HepG2 (cell line): ENCODE measurements around the gene CYP4A22.

Experiments
- AFF4 ChIP-seq: sonication (generic); formaldehyde crosslinking; IDR thresholded peaks from 2 replicates; pipeline ENCODE4 v1.4.0; 2020; ENCODE audit warnings: missing genetic modification reagents
- CTCF ChIP-seq: sonication (generic); formaldehyde crosslinking; IDR thresholded peaks from 2 replicates; pipeline ENCODE4 v1.5.0; 2020; ENCODE audit warnings: mild to moderate bottlenecking, missing genetic modification reagents, moderate library complexity
- FOXA3 ChIP-seq: IDR thresholded peaks from 2 replicates; pipeline ENCODE4 v1.6.1; 2016; ENCODE audit warnings: missing genetic modification reagents, missing compliant biosample characterization
- PHF21A ChIP-seq: sonication (generic); formaldehyde crosslinking; IDR thresholded peaks from 2 replicates; pipeline ENCODE4 v1.5.0; 2020; ENCODE audit warnings: mild to moderate bottlenecking, missing genetic modification reagents
- SUZ12 ChIP-seq: fragments of 150-350 bp; IDR thresholded peaks from 2 replicates; pipeline ENCODE4 v1.6.1; 2014; ENCODE audit warnings: low read depth, low read length
- TARDBP ChIP-seq: sonication (generic); formaldehyde crosslinking; IDR thresholded peaks from 2 replicates; pipeline ENCODE4 v1.8.0; 2022; ENCODE audit warnings: mild to moderate bottlenecking, missing genetic modification reagents
- ZFX ChIP-seq: sonication (generic); formaldehyde crosslinking; IDR thresholded peaks from 2 replicates; pipeline ENCODE4 v1.4.0; 2020; ENCODE audit warnings: mild to moderate bottlenecking, low read depth, missing genetic modification reagents, moderate library complexity
- ZNF629 ChIP-seq: sonication (generic); formaldehyde crosslinking; conservative IDR thresholded peaks from 2 replicates; pipeline ENCODE4 v1.5.0; 2020; ENCODE audit warnings: missing genetic modification reagents

GRCh38 chr1:47192458-47193384 is 55.5 kb downstream of the CYP4A22 start:
- TF ChIP-seq AFF4 (CRISPR knock-in tag) (peak; percentile 62; the same call in 1 of the 2 replicates), ZFX (no peak; the same call in none of the 2 replicates), SUZ12 (no peak), PHF21A (CRISPR knock-in tag) (no peak; the same call in 1 of the 2 replicates), ZNF629 (CRISPR knock-in tag) (peak; percentile 42; the same call in 1 of the 2 replicates), CTCF (CRISPR knock-in tag) (peak; percentile 98), FOXA3 (peak; percentile 70), TARDBP (CRISPR knock-in tag) (no peak)
